Gastrocnemius medialis (tissue), 4 donors: ENCODE results near the gene LRRC71. TPM values are rescaled to one million over a fixed set of nuclear protein-coding genes. Genes with fewer than 3 reads are reported as not detected.

Experiments
- ATAC-seq, 2 donors: fragments of 150-250 bp; one replicate each; pipeline ENCODE4 v1.9.1; 2016
- DNase-seq, 2 donors: peaks; one replicate each; pipeline ENCODE4 v3.0.0-alpha.2; 2019
- H3K27ac ChIP-seq, 4 donors: fragments of 200-600 bp; sonication (generic); 1 replicate in 1 of 4; 2 replicates in 3 of 4; pipeline ENCODE4 v1.5.1; 2016 to 2018; ENCODE audit warnings: mild to moderate bottlenecking in 2 of 4, moderate library complexity in 1 of 4
- H3K27me3 ChIP-seq, 3 donors: fragments of 200-600 bp; sonication (generic) in 2 of 3; 1 replicate in 1 of 3; 2 replicates in 2 of 3; pipeline versions ENCODE4 v1.5.1 to v1.6.0; 2016 to 2019; ENCODE audit warnings: mild to moderate bottlenecking in 1 of 3, moderate library complexity in 1 of 3
- H3K36me3 ChIP-seq, 2 donors: fragments of 200-600 bp; sonication (generic) in 1 of 2; one replicate each; pipeline ENCODE4 v1.5.1; 2017 to 2018
- H3K4me1 ChIP-seq, 2 donors: fragments of 200-600 bp; sonication (generic) in 1 of 2; one replicate each; pipeline ENCODE4 v1.5.1; 2016 to 2017; ENCODE audit warnings: mild to moderate bottlenecking in 2 of 2
- H3K4me3 ChIP-seq, 4 donors: fragments of 200-600 bp; sonication (generic) in 3 of 4; 1 replicate in 1 of 4; 2 replicates in 3 of 4; pipeline ENCODE4 v1.5.1; 2016 to 2019; ENCODE audit warnings: mild to moderate bottlenecking in 2 of 4
- H3K9me3 ChIP-seq, 3 donors: fragments of 200-600 bp; sonication (generic) in 2 of 3; 1 replicate in 1 of 3; 2 replicates in 2 of 3; pipeline ENCODE4 v1.5.1; 2016 to 2019
- CTCF ChIP-seq, 5 experiments: fragments of 450-650 bp in 3 of 5; fragments of 200-600 bp in 2 of 5; sonication (generic) in 2 of 5; IDR thresholded peaks in 4 of 5; conservative IDR thresholded peaks in 1 of 5; 1 replicate in 4 of 5; 2 replicates in 1 of 5; pipeline ENCODE4 v1.5.1; 2016 to 2019; ENCODE audit warnings: antibody characterized with exemption in 5 of 5, mild to moderate bottlenecking in 3 of 5, moderate library complexity in 3 of 5
- POLR2A ChIP-seq, 2 donors: fragments of 450-650 bp; IDR thresholded peaks; one replicate each; pipeline ENCODE4 v1.6.1; 2017; ENCODE audit warnings: antibody characterized with exemption in 2 of 2, mild to moderate bottlenecking in 2 of 2, moderate library complexity in 2 of 2
- in situ Hi-C, 4 donors: fragments of 200-750 bp; cut with MboI; loops; one replicate each; pipeline versions ENCODE4 v1.15.0 to v1.8.0; 2017; ENCODE audit warnings: low sequenced_read_pairs in 4 of 4
- intact Hi-C: fragments of 100-400 bp; cut with DNase I; formaldehyde crosslinking; loops from one replicate; pipeline ENCODE4 v1.15.1; 2023; ENCODE audit warnings: low total_unique reads
- total RNA-seq, 4 donors: library from RNA; depleted of rRNA; stranded (reverse); fragments of >200 nt; gene quantifications; one replicate each; pipeline versions ENCODE4 v1.1.0 to v1.2.3, GENCODE V29; 2016

LRRC71 gene
- total RNA-seq, 4 donors from 2014 or later: not detected

- no peak for ATAC-seq
Measured at GRCh38 chr1:156900896-156901589, 19.4 kb upstream of the LRRC71 start.

GRCh38 chr1:156901590-156901900 lies 18.9 kb upstream of the LRRC71 start:
- H3K27ac ChIP-seq: peak overlapping the region in 2 of 4 donors; percentile 25 to 50

More at GRCh38 chr1:156900896-156901589, 19.4 kb upstream of the LRRC71 start:
- H3K27ac ChIP-seq: peak overlapping the region in 3 of 4 donors; percentile 25 to 59 (median 50)
- peaks cover 14 to 16% of the 10 kb centered on the region in 2 donors for H3K4me1 ChIP-seq
- no peaks in the 10 kb centered on the region for H3K36me3 ChIP-seq
- no peak for DNase-seq
- in situ Hi-C loops (no loop called here), intact Hi-C loops (no loop called here)
- no peaks in the 10 kb centered on the region for H3K27me3 ChIP-seq
- TF ChIP-seq POLR2A (IDR thresholded peaks at IDR 0.05): no peak
- TF ChIP-seq CTCF (IDR thresholded peaks at IDR 0.05 in 4 of 5, conservative IDR thresholded peaks at IDR 0.05 in 1 of 5): no peak
- H3K4me3 ChIP-seq: no peak overlapping the region
- H3K9me3 ChIP-seq: no peaks in the 10 kb centered on the region

GRCh38 chr1:156901966-156902915 lies 18.2 kb upstream of the LRRC71 start:
- DNase-seq (no peak), ATAC-seq (no peak)
- intact Hi-C loops (no loop called here), in situ Hi-C loops (no loop called here)
- H3K27ac ChIP-seq: peak overlapping the region in 2 of 4 donors; percentile 27 to 50
- TF ChIP-seq CTCF (IDR thresholded peaks at IDR 0.05 in 4 of 5, conservative IDR thresholded peaks at IDR 0.05 in 1 of 5) (no peak), POLR2A (IDR thresholded peaks at IDR 0.05) (no peak)
- no peaks in the 10 kb centered on the region for H3K9me3 ChIP-seq
- H3K4me3 ChIP-seq: no peak overlapping the region
- H3K27me3 ChIP-seq: no peaks in the 10 kb centered on the region
- H3K4me1 ChIP-seq: peaks cover 10 to 14% of the 10 kb centered on the region in 2 donors
- H3K36me3 ChIP-seq: peaks cover 0 to 3% of the 10 kb centered on the region in 2 donors

More at GRCh38 chr1:156901590-156901900, 18.9 kb upstream of the LRRC71 start:
- TF ChIP-seq POLR2A (IDR thresholded peaks at IDR 0.05): no peak
- no peak for TF ChIP-seq CTCF (IDR thresholded peaks at IDR 0.05 in 4 of 5, conservative IDR thresholded peaks at IDR 0.05 in 1 of 5)
- H3K4me3 ChIP-seq: no peak overlapping the region
- no peak for DNase-seq
- peaks cover 14 to 16% of the 10 kb centered on the region in 2 donors for H3K4me1 ChIP-seq
- no peaks in the 10 kb centered on the region for H3K27me3 ChIP-seq
- in situ Hi-C loops: no loop called here
- peaks cover 0 to 3% of the 10 kb centered on the region in 2 donors for H3K36me3 ChIP-seq
- ATAC-seq: no peak
- no peaks in the 10 kb centered on the region for H3K9me3 ChIP-seq
- intact Hi-C loops: no loop called here

GRCh38 chr1:156903328-156904091 lies 16.9 kb upstream of the LRRC71 start:
- Histone ChIP-seq H3K4me1 (peaks cover 10 to 14% of the 10 kb centered on the region in 2 donors), H3K9me3 (no peaks in the 10 kb centered on the region), H3K4me3 (no peak overlapping the region), H3K36me3 (peaks cover 0 to 3% of the 10 kb centered on the region in 2 donors), H3K27me3 (peaks cover 0 to 7% (median 4%) of the 10 kb centered on the region in 3 donors), H3K27ac (no peak overlapping the region)
- DNase-seq (no peak), ATAC-seq (no peak)
- no peak for TF ChIP-seq POLR2A (IDR thresholded peaks at IDR 0.05)
- TF ChIP-seq CTCF (IDR thresholded peaks at IDR 0.05 in 4 of 5, conservative IDR thresholded peaks at IDR 0.05 in 1 of 5): no peak
- intact Hi-C loops: no loop called here
- in situ Hi-C loops: no loop called here
